ENCODE measurements around the gene PDE1A. TPM values are rescaled to one million over a fixed set of nuclear protein-coding genes. Genes with fewer than 3 reads are reported as not detected.
A peak's percentile ranks its signal among the peaks of the same experiment; 100 is the strongest.

PDE1A gene
- total RNA-seq, 1 donor from 2014 or later = 45.7 TPM

- no peak for DNase-seq (ENCODE audit: low spot score)
- intact Hi-C loops (cut with DNase I) = no loop called here
- ATAC-seq = no peak
Measured at GRCh38 chr2:182361477-182361876, 65.4 kb downstream of the PDE1A start.

- ATAC-seq = no peak
- intact Hi-C loops (cut with DNase I) = no loop called here
Measured at GRCh38 chr2:182360663-182361260, 66.1 kb downstream of the PDE1A start.

GRCh38 chr2:182359990-182360662, 66.7 kb downstream of the PDE1A start:
- ATAC-seq = peak; percentile 52
- intact Hi-C loops (cut with DNase I) = no loop called here
- DNase-seq (ENCODE audit: low spot score) = no peak

More at GRCh38 chr2:182360663-182361260, 66.1 kb downstream of the PDE1A start:
- DNase-seq (ENCODE audit: low spot score) = no peak

- ATAC-seq = peak; percentile 32
Measured at GRCh38 chr2:182359027-182359989, 67.5 kb downstream of the PDE1A start.

GRCh38 chr2:182358601-182359000, 68.2 kb downstream of the PDE1A start:
- DNase-seq (ENCODE audit: low spot score) = no peak
- ATAC-seq = no peak
- intact Hi-C loops (cut with DNase I) = no loop called here

More at GRCh38 chr2:182359027-182359989, 67.5 kb downstream of the PDE1A start:
- intact Hi-C loops (cut with DNase I) = no loop called here
- no peak for DNase-seq (ENCODE audit: low spot score)

- intact Hi-C loops (cut with DNase I) = no loop called here
- no peak for DNase-seq (ENCODE audit: low spot score)
- ATAC-seq = no peak
Measured at GRCh38 chr2:182355815-182356214, 71.0 kb downstream of the PDE1A start.

GRCh38 chr2:182351427-182351826, 75.4 kb downstream of the PDE1A start:
- no peak for ATAC-seq
- no peak for DNase-seq (ENCODE audit: low spot score)
- intact Hi-C loops (cut with DNase I) = no loop called here

GRCh38 chr2:182349268-182349667, 77.6 kb downstream of the PDE1A start:
- ATAC-seq (no peak), DNase-seq (ENCODE audit: low spot score) (no peak)
- intact Hi-C loops (cut with DNase I) = no loop called here

GRCh38 chr2:182345384-182345783, 81.5 kb downstream of the PDE1A start:
- intact Hi-C loops (cut with DNase I) = no loop called here
- ATAC-seq (no peak), DNase-seq (ENCODE audit: low spot score) (no peak)

- intact Hi-C loops (cut with DNase I) = no loop called here
- DNase-seq (ENCODE audit: low spot score) = no peak
- no peak for ATAC-seq
Measured at GRCh38 chr2:182330451-182331305, 96.2 kb downstream of the PDE1A start.

GRCh38 chr2:182324665-182325064, 102.2 kb downstream of the PDE1A start:
- ATAC-seq = peak; percentile 74
- no peak for DNase-seq (ENCODE audit: low spot score)
- intact Hi-C loops (cut with DNase I) = no loop called here

GRCh38 chr2:182321096-182321495, 105.7 kb downstream of the PDE1A start:
- no peak for ATAC-seq
- DNase-seq (ENCODE audit: low spot score) = no peak
- intact Hi-C loops (cut with DNase I) = no loop called here

- no peak for DNase-seq (ENCODE audit: low spot score)
- intact Hi-C loops (cut with DNase I) = no loop called here
- ATAC-seq = no peak
Measured at GRCh38 chr2:182319556-182320505, 107.0 kb downstream of the PDE1A start.

GRCh38 chr2:182318466-182319220, 108.2 kb downstream of the PDE1A start:
- intact Hi-C loops (cut with DNase I) = no loop called here
- ATAC-seq (no peak), DNase-seq (ENCODE audit: low spot score) (no peak)

- DNase-seq (ENCODE audit: low spot score) = no peak
- intact Hi-C loops (cut with DNase I) = no loop called here
- no peak for ATAC-seq
Measured at GRCh38 chr2:182316950-182317349, 109.9 kb downstream of the PDE1A start.

GRCh38 chr2:182302972-182303371, 123.9 kb downstream of the PDE1A start:
- no peak for ATAC-seq
- intact Hi-C loops (cut with DNase I) = no loop called here
- no peak for DNase-seq (ENCODE audit: low spot score)

GRCh38 chr2:182302174-182302573, 124.7 kb downstream of the PDE1A start:
- DNase-seq (ENCODE audit: low spot score) (no peak), ATAC-seq (no peak)
- intact Hi-C loops (cut with DNase I) = no loop called here

Measured in sciatic nerve (tissue), 2 donors.